ENCODE data around the gene MAML2. TPM values are rescaled to one million over a fixed set of nuclear protein-coding genes. Genes with fewer than 3 reads are reported as not detected.
"Not testable (repeated sequence)": the region's sequence is repeated elsewhere in the genome, so short reads cannot be mapped to it uniquely, and the experiment has no call there.

MAML2 gene
- total and polyA plus RNA-seq, 2 donors: 7.9 to 9.8 TPM

GRCh38 chr11:96275801-96276594 lies 67.0 kb downstream of the MAML2 start:
- no peak overlapping the region for H3K27ac ChIP-seq (ENCODE audit: low read depth in 1 of 2, low read length in 1 of 2)
- H3K4me3 ChIP-seq (ENCODE audit: low read length in 2 of 2): no peak overlapping the region
- WGBS: 95% methylated on average over 5 of the region's 5 CpGs
- H3K9me3 ChIP-seq (ENCODE audit: control insufficient read depth in 2 of 2, insufficient read depth in 1 of 2, low read length in 1 of 2): no peaks in the 10 kb centered on the region
- H3K27me3 ChIP-seq (ENCODE audit: control insufficient read depth in 2 of 2, insufficient read depth in 1 of 2, low read length in 1 of 2): no peaks in the 10 kb centered on the region
- no peaks in the 10 kb centered on the region for H3K36me3 ChIP-seq (ENCODE audit: control insufficient read depth in 2 of 2, insufficient read depth in 2 of 2, low read length in 1 of 2)
- DNase-seq (ENCODE audit: low read depth in 6 of 9, low spot score in 9 of 9): no peak
- peaks cover 17 to 21% of the 10 kb centered on the region in 2 donors for H3K4me1 ChIP-seq (ENCODE audit: control insufficient read depth in 2 of 2, insufficient read depth in 2 of 2, low read length in 2 of 2)

GRCh38 chr11:96273507-96273906 lies 69.5 kb downstream of the MAML2 start:
- no peak for DNase-seq (ENCODE audit: low read depth in 6 of 9, low spot score in 9 of 9)
- H3K4me3 ChIP-seq (ENCODE audit: low read length in 2 of 2): no peak overlapping the region
- H3K27me3 ChIP-seq (ENCODE audit: control insufficient read depth in 2 of 2, insufficient read depth in 1 of 2, low read length in 1 of 2): no peaks in the 10 kb centered on the region
- H3K4me1 ChIP-seq (ENCODE audit: control insufficient read depth in 2 of 2, insufficient read depth in 2 of 2, low read length in 2 of 2): peaks cover 6 to 8% of the 10 kb centered on the region in 2 donors
- no peaks in the 10 kb centered on the region for H3K36me3 ChIP-seq (ENCODE audit: control insufficient read depth in 2 of 2, insufficient read depth in 2 of 2, low read length in 1 of 2)
- no peaks in the 10 kb centered on the region for H3K9me3 ChIP-seq (ENCODE audit: control insufficient read depth in 2 of 2, insufficient read depth in 1 of 2, low read length in 1 of 2)
- no peak overlapping the region for H3K27ac ChIP-seq (ENCODE audit: low read depth in 1 of 2, low read length in 1 of 2)
- WGBS: 99% methylated on average over 1 of the region's 1 CpG

GRCh38 chr11:96272529-96273222 lies 70.3 kb downstream of the MAML2 start:
- no peaks in the 10 kb centered on the region for H3K27me3 ChIP-seq (ENCODE audit: control insufficient read depth in 2 of 2, insufficient read depth in 1 of 2, low read length in 1 of 2)
- H3K36me3 ChIP-seq (ENCODE audit: control insufficient read depth in 2 of 2, insufficient read depth in 2 of 2, low read length in 1 of 2): no peaks in the 10 kb centered on the region
- H3K4me1 ChIP-seq (ENCODE audit: control insufficient read depth in 2 of 2, insufficient read depth in 2 of 2, low read length in 2 of 2): no peaks in the 10 kb centered on the region
- H3K9me3 ChIP-seq (ENCODE audit: control insufficient read depth in 2 of 2, insufficient read depth in 1 of 2, low read length in 1 of 2): no peaks in the 10 kb centered on the region
- DNase-seq (ENCODE audit: low read depth in 6 of 9, low spot score in 9 of 9): no peak
- peak overlapping the region in 1 of 2 donors; percentile 48 for H3K27ac ChIP-seq (ENCODE audit: low read depth in 1 of 2, low read length in 1 of 2)
- WGBS: 85% methylated on average over 3 of the region's 3 CpGs
- H3K4me3 ChIP-seq (ENCODE audit: low read length in 2 of 2): no peak overlapping the region

GRCh38 chr11:96271777-96272176 lies 71.2 kb downstream of the MAML2 start:
- no peaks in the 10 kb centered on the region for H3K27me3 ChIP-seq (ENCODE audit: control insufficient read depth in 2 of 2, insufficient read depth in 1 of 2, low read length in 1 of 2)
- no peak overlapping the region for H3K4me3 ChIP-seq (ENCODE audit: low read length in 2 of 2)
- H3K36me3 ChIP-seq (ENCODE audit: control insufficient read depth in 2 of 2, insufficient read depth in 2 of 2, low read length in 1 of 2): no peaks in the 10 kb centered on the region
- peaks cover 0 to 3% of the 10 kb centered on the region in 2 donors for H3K4me1 ChIP-seq (ENCODE audit: control insufficient read depth in 2 of 2, insufficient read depth in 2 of 2, low read length in 2 of 2)
- WGBS: 98% methylated on average over 4 of the region's 4 CpGs
- no peaks in the 10 kb centered on the region for H3K9me3 ChIP-seq (ENCODE audit: control insufficient read depth in 2 of 2, insufficient read depth in 1 of 2, low read length in 1 of 2)
- peak overlapping the region in 1 of 2 donors; percentile 48 for H3K27ac ChIP-seq (ENCODE audit: low read depth in 1 of 2, low read length in 1 of 2)
- DNase-seq (ENCODE audit: low read depth in 6 of 9, low spot score in 9 of 9): no peak

- not testable (repeated sequence) for H3K4me3 ChIP-seq (ENCODE audit: low read length in 2 of 2); H3K4me1 ChIP-seq (ENCODE audit: control insufficient read depth in 2 of 2, insufficient read depth in 2 of 2, low read length in 2 of 2); DNase-seq (ENCODE audit: low read depth in 6 of 9, low spot score in 9 of 9); H3K27ac ChIP-seq (ENCODE audit: low read depth in 1 of 2, low read length in 1 of 2); H3K36me3 ChIP-seq (ENCODE audit: control insufficient read depth in 2 of 2, insufficient read depth in 2 of 2, low read length in 1 of 2); H3K27me3 ChIP-seq (ENCODE audit: control insufficient read depth in 2 of 2, insufficient read depth in 1 of 2, low read length in 1 of 2); H3K9me3 ChIP-seq (ENCODE audit: control insufficient read depth in 2 of 2, insufficient read depth in 1 of 2, low read length in 1 of 2)
These were observed 71.6 kb downstream of the MAML2 start for GRCh38 chr11:96271352-96271751.

- H3K4me1 ChIP-seq (ENCODE audit: control insufficient read depth in 2 of 2, insufficient read depth in 2 of 2, low read length in 2 of 2); H3K4me3 ChIP-seq (ENCODE audit: low read length in 2 of 2); H3K27me3 ChIP-seq (ENCODE audit: control insufficient read depth in 2 of 2, insufficient read depth in 1 of 2, low read length in 1 of 2); H3K27ac ChIP-seq (ENCODE audit: low read depth in 1 of 2, low read length in 1 of 2); DNase-seq (ENCODE audit: low read depth in 6 of 9, low spot score in 9 of 9); H3K36me3 ChIP-seq (ENCODE audit: control insufficient read depth in 2 of 2, insufficient read depth in 2 of 2, low read length in 1 of 2); H3K9me3 ChIP-seq (ENCODE audit: control insufficient read depth in 2 of 2, insufficient read depth in 1 of 2, low read length in 1 of 2): not testable (repeated sequence)
- WGBS: 97% methylated on average over 4 of the region's 4 CpGs
These were observed 74.5 kb downstream of the MAML2 start for GRCh38 chr11:96268527-96268926.

GRCh38 chr11:96267496-96268032 lies 75.4 kb downstream of the MAML2 start:
- no peaks in the 10 kb centered on the region for H3K27me3 ChIP-seq (ENCODE audit: control insufficient read depth in 2 of 2, insufficient read depth in 1 of 2, low read length in 1 of 2)
- H3K9me3 ChIP-seq (ENCODE audit: control insufficient read depth in 2 of 2, insufficient read depth in 1 of 2, low read length in 1 of 2): no peaks in the 10 kb centered on the region
- H3K4me3 ChIP-seq (ENCODE audit: low read length in 2 of 2): no peak overlapping the region
- DNase-seq (ENCODE audit: low read depth in 6 of 9, low spot score in 9 of 9): no peak
- peak overlapping the region; percentile 16 to 46 for H3K27ac ChIP-seq (ENCODE audit: low read depth in 1 of 2, low read length in 1 of 2)
- no peaks in the 10 kb centered on the region for H3K36me3 ChIP-seq (ENCODE audit: control insufficient read depth in 2 of 2, insufficient read depth in 2 of 2, low read length in 1 of 2)
- peaks cover 0 to 8% of the 10 kb centered on the region in 2 donors for H3K4me1 ChIP-seq (ENCODE audit: control insufficient read depth in 2 of 2, insufficient read depth in 2 of 2, low read length in 2 of 2)
- 52% methylated on average over 2 of the region's 2 CpGs for WGBS

GRCh38 chr11:96267001-96267495 lies 75.9 kb downstream of the MAML2 start:
- no peaks in the 10 kb centered on the region for H3K36me3 ChIP-seq (ENCODE audit: control insufficient read depth in 2 of 2, insufficient read depth in 2 of 2, low read length in 1 of 2)
- H3K27ac ChIP-seq (ENCODE audit: low read depth in 1 of 2, low read length in 1 of 2): peak overlapping the region in 1 of 2 donors; percentile 16
- DNase-seq (ENCODE audit: low read depth in 6 of 9, low spot score in 9 of 9): no peak
- 72% methylated on average over 1 of the region's 1 CpG for WGBS
- H3K4me3 ChIP-seq (ENCODE audit: low read length in 2 of 2): no peak overlapping the region
- peaks cover 0 to 8% of the 10 kb centered on the region in 2 donors for H3K4me1 ChIP-seq (ENCODE audit: control insufficient read depth in 2 of 2, insufficient read depth in 2 of 2, low read length in 2 of 2)
- H3K27me3 ChIP-seq (ENCODE audit: control insufficient read depth in 2 of 2, insufficient read depth in 1 of 2, low read length in 1 of 2): no peaks in the 10 kb centered on the region
- H3K9me3 ChIP-seq (ENCODE audit: control insufficient read depth in 2 of 2, insufficient read depth in 1 of 2, low read length in 1 of 2): no peaks in the 10 kb centered on the region

GRCh38 chr11:96265972-96266371 lies 77.0 kb downstream of the MAML2 start:
- Histone ChIP-seq H3K27me3 (ENCODE audit: control insufficient read depth in 2 of 2, insufficient read depth in 1 of 2, low read length in 1 of 2) (no peaks in the 10 kb centered on the region), H3K4me3 (ENCODE audit: low read length in 2 of 2) (no peak overlapping the region), H3K27ac (ENCODE audit: low read depth in 1 of 2, low read length in 1 of 2) (no peak overlapping the region), H3K9me3 (ENCODE audit: control insufficient read depth in 2 of 2, insufficient read depth in 1 of 2, low read length in 1 of 2) (no peaks in the 10 kb centered on the region), H3K36me3 (ENCODE audit: control insufficient read depth in 2 of 2, insufficient read depth in 2 of 2, low read length in 1 of 2) (no peaks in the 10 kb centered on the region), H3K4me1 (ENCODE audit: control insufficient read depth in 2 of 2, insufficient read depth in 2 of 2, low read length in 2 of 2) (peaks cover 0 to 8% of the 10 kb centered on the region in 2 donors)
- 97% methylated on average over 9 of the region's 9 CpGs for WGBS
- no peak for DNase-seq (ENCODE audit: low read depth in 6 of 9, low spot score in 9 of 9)

Data from thymus (tissue), 11 donors.